Ovary (tissue), 9 donors: ENCODE data around the gene TSHZ2. TPM values are rescaled to one million over a fixed set of nuclear protein-coding genes. Genes with fewer than 3 reads are reported as not detected.

Experiments used
- DNase-seq, 5 donors: peaks; one replicate each; pipeline ENCODE4 v3.0.0-alpha.2; 2019 to 2020
- H3K27ac ChIP-seq, 2 donors: fragments of 200-600 bp; one replicate each; pipeline versions ENCODE4 v1.5.1 to v1.8.0; 2019 to 2022
- H3K27me3 ChIP-seq: fragments of 200-600 bp; one replicate; pipeline ENCODE4 v1.8.0; 2022
- H3K36me3 ChIP-seq: fragments of 200-600 bp; sonication (generic); one replicate; pipeline ENCODE4 v1.5.1; 2019
- H3K4me1 ChIP-seq: one replicate; pipeline ENCODE4 v1.8.1; 2013; ENCODE audit warnings: mild to moderate bottlenecking, moderate library complexity; ENCODE audit not compliant: insufficient read depth
- H3K4me3 ChIP-seq: fragments of 200-600 bp; sonication (generic); one replicate; pipeline ENCODE4 v1.5.1; 2017
- H3K9me3 ChIP-seq, 2 donors: fragments of 200-600 bp in 1 of 2; sonication (generic) in 1 of 2; one replicate each; pipeline versions ENCODE4 v1.5.1 to v1.8.1; 2013 to 2019; ENCODE audit warnings: mild to moderate bottlenecking in 1 of 2, moderate library complexity in 1 of 2
- CTCF ChIP-seq, 3 donors: fragments of 450-650 bp in 2 of 3; fragments of 200-600 bp in 1 of 3; IDR thresholded peaks; one replicate each; pipeline versions ENCODE4 v1.5.1 to v1.8.0; 2016 to 2022; ENCODE audit warnings: antibody characterized with exemption in 3 of 3, mild to moderate bottlenecking in 1 of 3
- EP300 ChIP-seq: sonication (generic); formaldehyde crosslinking; IDR thresholded peaks from one replicate; pipeline ENCODE4 v1.6.1; 2017; ENCODE audit warnings: antibody characterized with exemption
- POLR2A ChIP-seq: fragments of 450-650 bp; IDR thresholded peaks from one replicate; pipeline ENCODE4 v1.6.1; 2017; ENCODE audit warnings: antibody characterized with exemption, mild to moderate bottlenecking, moderate library complexity
- WGBS, 3 donors: extraction: QIAGEN DNeasy Blood & Tissue Kit in 1 of 3; methylation state at CpG; one replicate each; pipeline versions ENCODE4 v1.1.5 to v1.1.7; 2013 to 2017; 5-methylcytosine and 5-hydroxymethylcytosine counted together
- intact Hi-C, 4 donors: fragments of 100-400 bp; cut with DNase I; formaldehyde crosslinking; loops; one replicate each; pipeline versions ENCODE4 v1.11.0 to v1.15.1; 2022 to 2023
- polyA plus RNA-seq, 2 donors: library from polyadenylated mRNA; stranded (reverse); fragments of 200-250 nt in 1 of 2; fragments of 350-450 nt in 1 of 2; fragmentation: Illumina TruSeq in 1 of 2; extraction: RNeasy Lipid Tissue Mini Kit (QIAGEN cat#74804) in 1 of 2; gene quantifications; one replicate each; pipeline ENCODE4 v1.2.3, GENCODE V29; 2013 to 2014
- total RNA-seq, 7 donors: library from RNA; depleted of rRNA in 2 of 7; stranded (reverse); fragments of >200 nt in 2 of 7; fragmentation: NEBNext Ultra II Directional in 3 of 7; extraction: Animal tissue kit (Norgen Biotek cat#: 25700) in 3 of 7; gene quantifications; one replicate each; pipeline versions ENCODE4 v1.1.0 to v1.2.4, GENCODE V29; 2016 to 2023
- donor health status: DM: no; HTN: no; CAD: no; lungs with moderate emphysema.
- donor health status: DM: no; HTN: no; CAD: no.
- donor health status: Bipolar disorder and iron deficiency.
- donor health status: DM: yes; HTN: yes; CAD: no.
- donor health status: DM: no; HTN: no; CAD: no.
- donor health status: DM: yes; HTN: yes; CAD: no.

The TSHZ2 gene
- total and polyA plus RNA-seq, 9 donors, result 18.2 to 113 (median 40.2) TPM

GRCh38 chr20:53243152-53243551 lies 271.0 kb downstream of the TSHZ2 start:
- no peaks in the 10 kb centered on the region for H3K27me3 ChIP-seq
- DNase-seq, result no peak
- H3K27ac ChIP-seq, result no peak overlapping the region
- no peaks in the 10 kb centered on the region for H3K36me3 ChIP-seq
- intact Hi-C loops, result no loop called here
- H3K9me3 ChIP-seq, result no peaks in the 10 kb centered on the region
- peaks cover 4% of the 10 kb centered on the region for H3K4me1 ChIP-seq
- 95 to 96% (median 96%) methylated on average over 3 of the region's 3 CpGs for WGBS, 3 donors
- TF ChIP-seq EP300, result no peak
- TF ChIP-seq CTCF (IDR thresholded peaks at IDR 0.05), result no peak
- no peak overlapping the region for H3K4me3 ChIP-seq

GRCh38 chr20:53244711-53245110 lies 272.6 kb downstream of the TSHZ2 start:
- TF ChIP-seq EP300 (no peak), POLR2A (no peak), CTCF (IDR thresholded peaks at IDR 0.05) (no peak)
- no peaks in the 10 kb centered on the region for H3K9me3 ChIP-seq
- intact Hi-C loops, result no loop called here
- no peak for DNase-seq
- H3K27ac ChIP-seq, result no peak overlapping the region
- H3K27me3 ChIP-seq, result no peaks in the 10 kb centered on the region
- 85 to 87% (median 86%) methylated on average over 2 of the region's 2 CpGs for WGBS, 3 donors
- H3K36me3 ChIP-seq, result no peaks in the 10 kb centered on the region
- no peak overlapping the region for H3K4me3 ChIP-seq
- peaks cover 4% of the 10 kb centered on the region for H3K4me1 ChIP-seq

- Histone ChIP-seq H3K9me3 (no peaks in the 10 kb centered on the region), H3K4me1 (peaks cover 4% of the 10 kb centered on the region), H3K27me3 (no peaks in the 10 kb centered on the region), H3K4me3 (no peak overlapping the region), H3K27ac (no peak overlapping the region), H3K36me3 (no peaks in the 10 kb centered on the region)
- DNase-seq, result no peak
- intact Hi-C loops, result no loop called here
- TF ChIP-seq CTCF (IDR thresholded peaks at IDR 0.05), result no peak
- TF ChIP-seq POLR2A, result no peak
- no peak for TF ChIP-seq EP300
- 90 to 100% (median 93%) methylated on average over 1 of the region's 1 CpG for WGBS, 3 donors
Measured at GRCh38 chr20:53245574-53245973, 273.4 kb downstream of the TSHZ2 start.

GRCh38 chr20:53247468-53248103 lies 275.4 kb downstream of the TSHZ2 start:
- Histone ChIP-seq H3K36me3 (no peaks in the 10 kb centered on the region), H3K27ac (no peak overlapping the region), H3K27me3 (no peaks in the 10 kb centered on the region), H3K9me3 (no peaks in the 10 kb centered on the region), H3K4me1 (peaks cover 4% of the 10 kb centered on the region), H3K4me3 (no peak overlapping the region)
- TF ChIP-seq EP300 (no peak), POLR2A (no peak), CTCF (IDR thresholded peaks at IDR 0.05) (no peak)
- intact Hi-C loops, result no loop called here
- no peak for DNase-seq
- 90 to 91% (median 91%) methylated on average over 9 of the region's 9 CpGs for WGBS, 3 donors
